Stimulated activated naive CD8-positive, alpha-beta T cell treated with anti-CD3 and anti-CD28 coated beads, Interleukin-15, amount 100 ng/mL, for 72 hours (primary cell): ENCODE measurements around the gene HSPB9.
"Not testable (repeated sequence)": the region's sequence is repeated elsewhere in the genome, so short reads cannot be mapped to it uniquely, and the experiment has no call there.

Experiments
- ATAC-seq: fragments of 150-1000 bp; cut with Tn5 transposase; 2 replicates; pipeline ENCODE4 v1.10.0; 2021; ENCODE audit warnings: mild to moderate bottlenecking, moderate library complexity
- DNase-seq, 2 donors: peaks; one replicate each; pipeline ENCODE4 v3.0.0; 2021 to 2022
- H3K27ac Mint-ChIP-seq, 2 donors: one replicate each; pipeline ENCODE4 v1.8.0; 2022; ENCODE audit warnings: mild to moderate bottlenecking in 2 of 2, mixed read lengths in 2 of 2, moderate library complexity in 2 of 2
- H3K27me3 Mint-ChIP-seq: one replicate; pipeline ENCODE4 v1.8.0; 2022; ENCODE audit warnings: mixed read lengths
- H3K4me1 Mint-ChIP-seq: one replicate; pipeline ENCODE4 v1.8.0; 2022; ENCODE audit warnings: mild to moderate bottlenecking, mixed read lengths
- H3K4me3 Mint-ChIP-seq, 2 donors: one replicate each; pipeline ENCODE4 v1.8.0; 2022; ENCODE audit warnings: mild to moderate bottlenecking in 2 of 2, mixed read lengths in 2 of 2, moderate library complexity in 1 of 2
- H3K9me3 Mint-ChIP-seq, 2 donors: one replicate each; pipeline ENCODE4 v1.8.0; 2022; ENCODE audit warnings: mixed read lengths in 2 of 2

The HSPB9 gene

GRCh38 chr17:42142371-42142896 lies 19.8 kb downstream of the HSPB9 start:
- DNase-seq (no peak), ATAC-seq (no peak)
- H3K27ac Mint-ChIP-seq: peak overlapping the region; percentile 12 to 65
- no peak overlapping the region for H3K4me3 Mint-ChIP-seq
- H3K9me3 Mint-ChIP-seq: no peaks in the 10 kb centered on the region
- peaks cover 33% of the 10 kb centered on the region for H3K4me1 Mint-ChIP-seq
- H3K27me3 Mint-ChIP-seq: no peaks in the 10 kb centered on the region

- H3K27me3 Mint-ChIP-seq: not testable (repeated sequence)
- H3K4me1 Mint-ChIP-seq: peaks cover 30% of the 10 kb centered on the region
Observed at GRCh38 chr17:42143138-42143537, 20.5 kb downstream of the HSPB9 start.

GRCh38 chr17:42146911-42147607 lies 24.5 kb downstream of the HSPB9 start:
- DNase-seq: no peak
- ATAC-seq: no peak
- Mint-ChIP-seq H3K27me3 (no peaks in the 10 kb centered on the region), H3K27ac (no peak overlapping the region), H3K4me3 (no peak overlapping the region), H3K9me3 (no peaks in the 10 kb centered on the region), H3K4me1 (peaks cover 32% of the 10 kb centered on the region)

More at GRCh38 chr17:42143138-42143537, 20.5 kb downstream of the HSPB9 start:
- H3K4me3 Mint-ChIP-seq, H3K9me3 Mint-ChIP-seq, ATAC-seq, DNase-seq: not testable (repeated sequence)
- H3K27ac Mint-ChIP-seq: peak overlapping the region in 1 of 2 donors; percentile 65

DNA sequence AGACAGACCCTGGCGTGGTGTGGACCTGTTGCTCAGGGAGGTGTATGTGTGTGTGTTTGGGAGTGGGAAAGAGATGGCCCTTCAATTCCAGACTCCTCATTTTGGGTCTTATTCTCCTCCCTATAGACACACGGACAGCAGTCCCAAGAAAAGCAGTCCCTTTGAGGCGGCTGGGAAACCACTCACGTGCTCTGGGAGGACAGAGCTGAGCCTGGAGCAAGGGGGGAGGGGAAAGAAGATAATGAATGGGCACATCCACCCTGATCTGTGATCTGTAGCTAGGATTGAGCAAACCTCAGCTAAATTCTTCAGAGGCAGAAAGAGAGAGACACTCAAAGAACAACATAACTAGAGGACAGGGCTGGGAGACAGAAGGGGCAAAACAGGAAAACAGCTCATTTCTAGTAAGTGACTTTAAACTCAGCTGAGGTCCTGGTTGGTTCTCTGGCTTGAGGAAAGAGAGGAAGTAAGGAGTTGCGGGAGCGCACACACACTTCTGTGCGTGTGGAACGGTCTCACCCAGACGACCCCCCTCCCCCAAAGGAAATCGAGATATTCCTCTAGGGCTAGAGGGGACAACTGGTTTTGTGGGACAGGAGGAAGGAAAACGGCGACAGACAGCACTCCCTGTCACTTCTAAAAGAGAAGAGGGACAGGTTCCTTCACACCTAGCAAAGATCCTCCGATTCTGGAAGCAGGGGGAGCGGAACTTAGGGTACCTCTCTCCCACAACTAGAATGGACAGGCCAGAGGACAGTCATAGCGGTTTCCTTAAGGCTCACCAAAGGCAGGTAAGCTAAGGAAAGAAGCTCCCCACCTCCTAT lies 31.5 kb downstream of the HSPB9 start:
- H3K4me3 Mint-ChIP-seq: peak overlapping the region; percentile 78 to 94
- ATAC-seq (no peak), DNase-seq (no peak)
- peaks cover 47% of the 10 kb centered on the region for H3K4me1 Mint-ChIP-seq
- H3K9me3 Mint-ChIP-seq: no peaks in the 10 kb centered on the region
- no peaks in the 10 kb centered on the region for H3K27me3 Mint-ChIP-seq
- peak overlapping the region; percentile 90 to 97 for H3K27ac Mint-ChIP-seq

GRCh38 chr17:42155614-42156045 lies 33.0 kb downstream of the HSPB9 start:
- Mint-ChIP-seq H3K9me3 (no peaks in the 10 kb centered on the region), H3K4me1 (peaks cover 47% of the 10 kb centered on the region), H3K27me3 (no peaks in the 10 kb centered on the region), H3K27ac (peak overlapping the region in 1 of 2 donors; percentile 97), H3K4me3 (peak overlapping the region; percentile 78 to 94)
- DNase-seq (no peak), ATAC-seq (no peak)

DNA sequence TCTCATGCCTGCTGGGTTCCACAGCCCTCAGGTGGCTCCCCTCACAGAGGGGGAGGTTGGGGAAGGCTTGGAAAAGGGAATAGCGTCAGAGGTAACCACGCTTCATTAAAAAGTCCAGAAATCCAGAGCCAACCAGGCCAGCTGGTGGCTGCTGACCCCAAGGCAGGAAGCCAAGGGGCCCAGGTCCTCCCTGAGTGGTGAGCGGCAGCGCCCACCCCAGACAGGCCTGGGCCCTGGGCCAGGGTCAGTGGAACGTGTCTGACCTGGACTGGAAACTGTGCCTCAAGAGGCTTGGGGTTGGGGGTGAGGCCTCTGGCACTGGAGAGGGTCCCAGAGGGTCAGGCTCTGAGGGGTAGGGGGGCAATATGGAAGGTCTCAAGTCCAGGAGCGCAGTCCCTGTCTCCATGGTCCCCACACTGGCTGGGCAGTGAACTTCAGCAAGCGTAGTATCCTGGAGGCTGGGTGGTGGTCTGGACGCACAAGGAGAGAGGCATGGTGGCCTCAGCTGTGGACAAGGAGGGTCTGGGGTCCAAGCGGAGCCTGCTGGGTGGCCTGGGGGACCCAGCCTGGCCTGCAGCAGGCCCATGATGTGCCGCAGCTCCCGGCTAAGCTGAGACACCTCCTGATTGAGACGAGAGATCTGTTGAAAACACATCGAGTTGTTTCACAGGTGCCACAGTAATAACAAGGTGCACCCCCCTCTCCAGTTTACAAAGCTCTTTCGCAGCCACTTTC lies 37.4 kb downstream of the HSPB9 start:
- no peak for ATAC-seq
- peaks cover 19% of the 10 kb centered on the region for H3K4me1 Mint-ChIP-seq
- DNase-seq: no peak
- no peak overlapping the region for H3K4me3 Mint-ChIP-seq
- no peak overlapping the region for H3K27ac Mint-ChIP-seq
- H3K27me3 Mint-ChIP-seq: no peaks in the 10 kb centered on the region
- no peaks in the 10 kb centered on the region for H3K9me3 Mint-ChIP-seq

DNA sequence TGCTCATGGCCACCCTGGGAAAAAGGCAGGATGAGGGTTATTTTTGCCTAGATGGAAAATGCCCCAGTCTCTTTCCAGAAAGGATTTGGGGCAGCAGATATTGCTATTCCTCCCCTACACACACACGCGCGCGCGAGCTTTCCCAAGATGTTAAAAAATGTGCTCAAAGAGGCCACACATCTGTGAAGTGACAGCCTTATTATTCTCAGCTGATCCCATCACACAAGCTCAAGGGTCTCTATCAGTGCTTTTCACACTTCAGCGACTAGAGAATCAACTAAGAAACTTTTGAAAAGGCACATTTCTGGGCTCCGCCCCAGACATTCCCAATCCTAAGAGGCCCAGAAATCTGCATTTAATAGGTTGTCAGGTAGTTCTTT lies 37.9 kb downstream of the HSPB9 start:
- no peaks in the 10 kb centered on the region for H3K27me3 Mint-ChIP-seq
- H3K4me1 Mint-ChIP-seq: peaks cover 14% of the 10 kb centered on the region
- no peak overlapping the region for H3K27ac Mint-ChIP-seq
- no peak for ATAC-seq
- H3K9me3 Mint-ChIP-seq: no peaks in the 10 kb centered on the region
- no peak overlapping the region for H3K4me3 Mint-ChIP-seq
- DNase-seq: no peak

- no peaks in the 10 kb centered on the region for H3K9me3 Mint-ChIP-seq
- DNase-seq: peak; percentile 53 to 57
- H3K4me3 Mint-ChIP-seq: no peak overlapping the region
- peaks cover 6% of the 10 kb centered on the region for H3K4me1 Mint-ChIP-seq
- ATAC-seq: peak; percentile 68
- H3K27ac Mint-ChIP-seq: peak overlapping the region; percentile 12 to 68
- no peaks in the 10 kb centered on the region for H3K27me3 Mint-ChIP-seq
Observed at GRCh38 chr17:42163113-42163512, 40.5 kb downstream of the HSPB9 start.

GRCh38 chr17:42163696-42164407 lies 41.2 kb downstream of the HSPB9 start:
- no peak overlapping the region for H3K27ac Mint-ChIP-seq
- no peak for ATAC-seq
- no peaks in the 10 kb centered on the region for H3K27me3 Mint-ChIP-seq
- H3K4me1 Mint-ChIP-seq: peaks cover 6% of the 10 kb centered on the region
- H3K9me3 Mint-ChIP-seq: no peaks in the 10 kb centered on the region
- no peak for DNase-seq
- H3K4me3 Mint-ChIP-seq: no peak overlapping the region

DNA sequence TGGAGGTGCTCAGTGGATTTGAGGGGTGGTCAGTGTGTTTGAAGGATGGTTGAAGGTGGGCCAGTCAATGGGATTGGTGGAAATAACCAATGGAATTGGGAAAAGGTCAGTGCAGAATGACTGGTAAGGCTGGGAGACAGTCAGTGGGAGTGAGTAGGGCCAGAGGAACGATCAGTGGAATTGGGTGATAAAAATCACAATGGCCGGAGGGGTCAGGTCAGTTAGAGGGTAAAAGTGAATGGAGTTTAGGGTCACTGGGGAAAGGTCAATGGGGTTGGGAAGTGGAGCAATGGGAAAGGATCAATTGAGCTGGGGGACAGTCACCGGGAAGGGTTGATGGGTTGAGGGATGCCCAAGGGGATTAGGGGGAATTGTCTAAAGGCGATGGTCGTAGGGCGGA lies 43.1 kb downstream of the HSPB9 start:
- Mint-ChIP-seq H3K27ac (no peak overlapping the region), H3K4me3 (no peak overlapping the region), H3K4me1 (peaks cover 6% of the 10 kb centered on the region), H3K9me3 (no peaks in the 10 kb centered on the region), H3K27me3 (no peaks in the 10 kb centered on the region)
- no peak for ATAC-seq
- DNase-seq: no peak

- ATAC-seq: no peak
- Mint-ChIP-seq H3K4me1 (peaks cover 6% of the 10 kb centered on the region), H3K27ac (no peak overlapping the region), H3K27me3 (no peaks in the 10 kb centered on the region), H3K4me3 (no peak overlapping the region), H3K9me3 (no peaks in the 10 kb centered on the region)
- no peak for DNase-seq
Observed at GRCh38 chr17:42166196-42166763, 43.7 kb downstream of the HSPB9 start.

- no peak for DNase-seq
- Mint-ChIP-seq H3K4me3 (no peak overlapping the region), H3K9me3 (no peaks in the 10 kb centered on the region), H3K27me3 (no peaks in the 10 kb centered on the region), H3K4me1 (peaks cover 6% of the 10 kb centered on the region), H3K27ac (peak overlapping the region in 1 of 2 donors; percentile 56)
- no peak for ATAC-seq
Observed at GRCh38 chr17:42167807-42168206, 45.2 kb downstream of the HSPB9 start.

GRCh38 chr17:42169351-42169750 lies 46.7 kb downstream of the HSPB9 start:
- Mint-ChIP-seq H3K27me3 (no peaks in the 10 kb centered on the region), H3K4me3 (no peak overlapping the region), H3K9me3 (no peaks in the 10 kb centered on the region), H3K27ac (no peak overlapping the region), H3K4me1 (peaks cover 4% of the 10 kb centered on the region)
- no peak for DNase-seq
- ATAC-seq: no peak

DNA sequence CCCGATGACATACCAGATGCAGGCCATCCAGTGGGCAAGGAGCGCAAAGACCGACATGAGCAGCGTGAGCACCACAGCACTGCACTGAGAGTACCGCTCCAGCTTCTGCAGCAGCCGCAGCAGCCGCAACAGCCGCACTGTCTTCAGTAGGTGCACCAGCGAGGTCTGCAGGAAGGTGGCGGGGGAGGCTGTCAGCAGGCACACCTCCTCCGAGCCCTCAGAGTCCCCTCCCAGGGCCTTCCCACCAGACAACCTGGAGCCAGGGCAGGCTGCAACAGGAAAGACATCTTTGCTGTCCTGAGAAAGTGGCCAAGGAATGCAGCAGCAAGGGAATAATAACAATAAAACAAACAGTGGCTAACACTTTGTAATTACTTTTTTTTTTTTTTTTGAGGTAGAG lies 49.2 kb downstream of the HSPB9 start:
- Mint-ChIP-seq H3K27ac (no peak overlapping the region), H3K9me3 (no peaks in the 10 kb centered on the region), H3K4me1 (peaks cover 5% of the 10 kb centered on the region), H3K4me3 (no peak overlapping the region), H3K27me3 (no peaks in the 10 kb centered on the region)
- ATAC-seq (no peak), DNase-seq (no peak)
